ENCODE measurements around the gene LEF1.

DNA sequence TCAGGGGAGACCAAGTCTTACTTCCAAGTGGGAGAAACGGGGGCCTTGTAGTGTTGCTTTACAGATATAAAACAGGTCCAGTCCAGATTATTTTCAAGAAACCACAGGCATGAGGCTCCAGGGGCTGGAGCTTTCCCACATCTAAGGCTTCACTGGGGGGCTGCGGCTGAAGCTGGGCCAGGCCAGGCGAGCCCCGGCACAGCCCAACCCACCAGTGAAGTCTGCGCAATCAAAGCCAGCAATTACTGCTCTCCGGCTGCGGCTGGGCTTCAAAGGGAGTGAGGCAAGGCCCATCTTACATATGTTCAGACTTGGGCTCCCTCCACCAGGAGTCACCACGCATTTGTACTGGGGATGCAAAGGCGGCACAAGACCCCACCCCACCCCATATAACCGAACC, 117.4 kb downstream of the LEF1 start:
- TF ChIP-seq, protein P1, sequence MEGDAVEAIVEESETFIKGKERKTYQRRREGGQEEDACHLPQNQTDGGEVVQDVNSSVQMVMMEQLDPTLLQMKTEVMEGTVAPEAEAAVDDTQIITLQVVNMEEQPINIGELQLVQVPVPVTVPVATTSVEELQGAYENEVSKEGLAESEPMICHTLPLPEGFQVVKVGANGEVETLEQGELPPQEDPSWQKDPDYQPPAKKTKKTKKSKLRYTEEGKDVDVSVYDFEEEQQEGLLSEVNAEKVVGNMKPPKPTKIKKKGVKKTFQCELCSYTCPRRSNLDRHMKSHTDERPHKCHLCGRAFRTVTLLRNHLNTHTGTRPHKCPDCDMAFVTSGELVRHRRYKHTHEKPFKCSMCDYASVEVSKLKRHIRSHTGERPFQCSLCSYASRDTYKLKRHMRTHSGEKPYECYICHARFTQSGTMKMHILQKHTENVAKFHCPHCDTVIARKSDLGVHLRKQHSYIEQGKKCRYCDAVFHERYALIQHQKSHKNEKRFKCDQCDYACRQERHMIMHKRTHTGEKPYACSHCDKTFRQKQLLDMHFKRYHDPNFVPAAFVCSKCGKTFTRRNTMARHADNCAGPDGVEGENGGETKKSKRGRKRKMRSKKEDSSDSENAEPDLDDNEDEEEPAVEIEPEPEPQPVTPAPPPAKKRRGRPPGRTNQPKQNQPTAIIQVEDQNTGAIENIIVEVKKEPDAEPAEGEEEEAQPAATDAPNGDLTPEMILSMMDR (conservative IDR thresholded peaks at IDR 0.05) = no peak
- TF ChIP-seq EZH2 (IDR thresholded peaks at IDR 0.05; ENCODE audit: low read depth) = no peak
